Measurements from ENCODE around the gene CACNG5. TPM values are rescaled to one million over a fixed set of nuclear protein-coding genes. Genes with fewer than 3 reads are reported as not detected.

The CACNG5 gene
- total RNA-seq, 1 donor from 2014 or later, result not detected

DNA sequence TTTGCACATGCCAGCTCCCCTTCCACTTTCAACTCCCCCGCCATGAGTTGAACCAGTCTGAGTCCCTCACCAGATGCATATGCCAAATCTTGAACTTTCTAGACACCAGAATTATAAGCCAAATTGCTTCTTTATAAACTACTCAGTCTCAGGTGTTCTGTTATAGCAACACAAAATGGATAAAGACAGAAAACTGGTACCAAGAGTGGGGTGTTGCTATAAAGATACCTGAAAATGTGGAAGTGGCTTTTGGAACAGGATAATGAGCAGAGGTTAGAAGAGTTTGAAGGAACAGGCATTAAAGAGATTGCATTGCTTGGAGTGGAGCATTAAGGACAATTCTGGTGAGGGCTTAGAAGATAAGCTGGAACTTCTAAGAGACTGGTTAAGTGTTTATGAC, 17.2 kb upstream of the CACNG5 start:
- ATAC-seq (ENCODE audit: poor library complexity) (no peak), DNase-seq (no peak)
- intact Hi-C loops (cut with DNase I), result no loop called here

- intact Hi-C loops (cut with DNase I), result no loop called here
- DNase-seq (no peak), ATAC-seq (ENCODE audit: poor library complexity) (no peak)
These were observed 15.5 kb upstream of the CACNG5 start for GRCh38 chr17:66819466-66819865.

DNA sequence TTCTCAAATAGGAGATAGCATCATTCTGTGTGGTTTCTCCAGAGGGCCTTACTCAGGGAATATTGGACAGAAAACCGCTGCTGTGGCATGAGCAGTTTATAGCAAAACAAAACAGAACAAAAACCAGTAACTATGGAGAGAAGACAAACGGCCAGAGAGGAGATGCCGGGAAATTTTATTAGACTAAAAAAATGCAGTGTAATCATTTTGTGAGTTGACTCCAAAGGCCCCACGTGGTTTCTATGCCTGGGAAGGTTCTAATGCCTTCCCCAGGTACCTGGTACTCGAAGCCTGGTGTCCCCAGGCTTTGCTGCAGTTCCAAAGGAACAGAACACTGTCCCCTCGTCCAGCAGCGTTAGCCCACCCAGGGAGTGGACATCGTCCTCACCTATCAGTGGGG, 12.9 kb upstream of the CACNG5 start:
- intact Hi-C loops (cut with DNase I), result no loop called here
- DNase-seq (no peak), ATAC-seq (ENCODE audit: poor library complexity) (no peak)

DNA sequence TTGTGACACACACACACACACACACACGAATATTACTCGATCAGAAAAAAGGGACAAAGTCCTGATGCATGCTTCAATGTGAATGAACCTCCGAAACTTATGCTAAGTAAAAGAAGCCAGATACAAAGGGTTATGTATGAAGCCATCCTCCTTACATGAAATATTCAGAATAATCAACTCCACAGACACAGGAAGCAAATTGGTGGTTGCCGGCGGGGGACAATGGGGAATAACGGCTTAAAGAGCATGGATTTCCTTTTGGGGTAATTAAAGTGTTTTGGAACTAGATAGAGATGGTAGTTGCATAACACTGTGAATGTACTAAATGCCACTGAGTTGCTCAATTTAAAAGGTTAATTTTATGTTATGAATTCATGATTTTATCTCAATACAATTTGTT, 8.1 kb upstream of the CACNG5 start:
- ATAC-seq (ENCODE audit: poor library complexity) (no peak), DNase-seq (no peak)
- intact Hi-C loops (cut with DNase I), result no loop called here

DNA sequence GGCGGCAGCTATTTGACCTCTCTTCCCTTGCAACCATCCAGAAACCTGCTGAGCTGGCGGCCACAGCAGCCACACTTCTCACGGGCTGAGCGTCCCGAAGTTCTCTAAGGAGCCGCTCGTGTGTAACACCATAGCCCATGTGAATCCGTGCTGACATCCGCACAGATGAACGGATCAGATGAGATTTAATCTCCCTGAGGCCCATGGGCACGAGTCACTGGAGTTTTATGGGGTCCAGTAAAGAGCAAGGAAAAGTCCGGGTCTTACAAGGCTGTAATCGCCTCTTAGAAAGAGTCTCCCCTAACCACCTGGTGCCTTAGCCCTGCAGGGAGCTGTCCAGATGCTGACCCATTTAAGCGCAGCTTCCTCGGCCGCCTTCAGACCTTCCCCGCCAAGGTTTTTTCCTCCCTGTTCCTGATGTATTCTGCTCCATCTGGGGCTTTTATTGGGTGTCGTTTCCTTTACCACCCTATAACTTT, 5.5 kb upstream of the CACNG5 start:
- no peak for ATAC-seq (ENCODE audit: poor library complexity)
- intact Hi-C loops (cut with DNase I), result no loop called here
- DNase-seq, result no peak

GRCh38 chr17:66829883-66830282, 5.0 kb upstream of the CACNG5 start:
- DNase-seq, result no peak
- intact Hi-C loops (cut with DNase I), result no loop called here
- ATAC-seq (ENCODE audit: poor library complexity), result no peak

- intact Hi-C loops (cut with DNase I), result no loop called here
- no peak for DNase-seq
- ATAC-seq (ENCODE audit: poor library complexity), result no peak
These were observed 4.5 kb upstream of the CACNG5 start for GRCh38 chr17:66830451-66830850.

- no peak for DNase-seq
- ATAC-seq (ENCODE audit: poor library complexity), result no peak
- intact Hi-C loops (cut with DNase I), result no loop called here
These were observed 3.3 kb upstream of the CACNG5 start for GRCh38 chr17:66831383-66832210.

DNA sequence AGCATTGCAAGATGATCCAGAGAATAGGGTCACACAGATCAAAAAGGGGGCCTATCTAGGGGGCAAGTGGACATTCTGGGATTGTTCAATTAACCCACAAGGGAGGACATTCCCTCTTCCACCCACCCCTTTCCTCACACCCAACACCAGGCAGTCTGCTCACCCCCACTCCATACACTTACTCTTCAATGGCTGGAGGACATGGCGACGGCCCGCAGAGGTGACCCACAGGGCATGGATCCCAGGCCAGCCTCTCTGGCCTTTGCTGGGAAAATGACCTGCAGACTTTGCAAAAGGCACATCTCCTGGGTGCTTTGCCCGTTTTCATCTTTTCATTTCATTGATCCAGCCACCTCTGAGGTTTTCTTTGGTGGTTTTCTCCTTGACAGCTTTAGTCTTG, 1.7 kb upstream of the CACNG5 start:
- ATAC-seq (ENCODE audit: poor library complexity) (no peak), DNase-seq (no peak)
- intact Hi-C loops (cut with DNase I), result no loop called here

DNA sequence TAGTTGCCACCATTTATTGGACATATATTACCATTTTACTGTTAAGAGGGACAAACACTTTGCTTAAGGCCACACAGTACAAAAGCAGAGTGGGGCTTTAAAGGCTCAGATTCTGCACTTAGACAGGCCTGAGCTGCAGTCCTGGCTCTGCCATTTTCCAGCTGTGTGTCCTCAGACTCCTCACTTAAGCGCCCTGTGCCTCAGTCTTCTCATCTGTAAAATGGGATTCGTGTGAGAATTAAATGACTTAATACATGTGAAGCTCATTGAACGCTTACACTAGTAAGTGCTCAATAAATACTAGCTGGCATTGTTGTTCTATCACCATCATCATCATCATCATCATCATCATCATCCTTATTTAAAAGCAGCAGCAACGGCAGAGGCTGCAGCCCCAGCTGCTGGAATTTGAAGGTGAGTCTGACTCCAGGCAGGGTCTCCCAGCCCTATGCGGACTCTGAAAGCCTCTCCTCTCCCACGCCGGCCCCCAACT, 445 bp upstream of the CACNG5 start:
- intact Hi-C loops (cut with DNase I), result no loop called here
- ATAC-seq (ENCODE audit: poor library complexity), result no peak
- no peak for DNase-seq

DNA sequence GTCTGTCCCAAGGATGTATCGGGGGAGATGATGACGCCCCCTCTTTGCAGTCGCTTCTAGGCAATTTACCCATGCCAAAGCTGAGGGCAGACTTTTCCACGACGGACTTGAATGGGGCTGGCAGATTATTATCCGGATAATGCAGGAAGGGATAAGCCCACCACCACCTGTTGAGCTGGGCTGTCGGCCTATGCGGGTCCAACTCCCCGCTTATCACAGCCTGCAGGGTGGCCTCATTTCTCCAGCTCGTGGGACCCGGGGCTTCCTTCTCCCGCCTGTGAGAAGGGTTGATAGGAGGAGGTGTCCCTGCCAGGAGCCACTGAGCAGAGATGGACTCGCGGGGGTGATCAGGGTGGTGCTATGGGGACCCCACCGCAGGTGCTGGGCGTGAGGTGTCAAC, 559 bp downstream of the CACNG5 start:
- ATAC-seq (ENCODE audit: poor library complexity) (no peak), DNase-seq (no peak)
- intact Hi-C loops (cut with DNase I), result no loop called here

DNA sequence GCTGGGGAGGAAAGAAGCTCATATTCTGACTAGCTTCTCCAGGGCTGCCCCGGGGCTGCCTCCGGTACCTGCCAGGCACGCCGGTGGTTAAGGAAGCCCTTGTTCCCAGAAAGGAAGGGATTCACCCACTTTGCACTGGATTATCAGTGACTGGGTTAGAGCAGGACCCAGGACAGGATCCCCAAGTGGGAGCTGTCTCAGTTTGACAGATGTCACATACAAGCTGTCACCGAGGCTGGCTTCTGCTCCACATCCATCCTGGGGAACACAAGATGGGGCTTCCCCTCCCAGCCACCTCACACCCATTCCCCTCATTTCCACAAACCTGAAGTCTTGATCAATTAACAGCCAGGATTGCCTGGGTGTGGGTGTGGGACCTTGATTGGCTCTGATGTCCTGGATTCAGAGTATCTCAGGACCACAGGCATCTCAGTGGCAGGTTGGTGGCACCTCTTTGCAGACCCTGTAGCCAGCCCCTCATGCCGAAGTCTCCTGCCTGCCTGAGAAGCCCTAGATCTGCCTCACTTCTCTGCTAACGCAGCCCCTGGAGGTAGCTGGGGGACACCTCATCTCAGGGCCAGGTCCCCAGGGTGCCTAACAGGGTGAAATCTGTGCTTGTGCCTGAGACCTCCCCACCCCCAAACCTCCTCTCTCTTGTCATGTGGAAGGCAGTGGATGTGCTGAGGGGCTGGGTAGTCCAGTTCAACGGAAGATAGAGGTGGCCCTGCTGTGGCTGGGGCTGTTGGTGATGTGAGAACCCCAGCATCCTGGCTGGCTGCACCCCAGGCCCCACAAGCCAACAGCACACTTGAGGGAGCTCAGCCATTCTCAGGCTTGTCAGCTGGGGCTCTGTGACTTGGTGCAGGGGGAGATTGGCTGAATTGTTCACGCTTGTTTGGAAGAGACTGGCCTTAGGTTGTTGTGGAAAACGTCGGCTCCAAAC, 1.4 kb downstream of the CACNG5 start:
- DNase-seq, result no peak
- intact Hi-C loops (cut with DNase I), result no loop called here
- no peak for ATAC-seq (ENCODE audit: poor library complexity)

DNA sequence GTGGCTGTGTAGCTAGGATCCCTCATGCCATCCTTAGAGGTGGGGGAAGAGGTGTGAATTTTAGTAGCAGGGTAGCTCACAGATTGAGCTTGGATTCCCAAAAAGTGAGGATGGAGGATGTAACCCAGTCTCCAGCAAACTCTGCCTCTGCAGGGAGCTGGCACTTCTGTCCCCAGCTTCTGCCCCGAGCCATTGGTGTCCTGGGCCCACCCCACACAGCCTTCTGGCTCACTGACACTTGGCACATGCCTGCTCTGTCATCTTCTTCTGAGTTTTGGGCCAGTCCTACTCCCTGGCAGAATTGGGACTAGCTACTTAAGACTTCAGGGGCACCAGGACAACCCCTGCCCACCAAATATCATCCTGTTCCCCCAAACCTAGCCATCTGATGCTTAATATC, 2.3 kb downstream of the CACNG5 start:
- intact Hi-C loops (cut with DNase I), result no loop called here

DNA sequence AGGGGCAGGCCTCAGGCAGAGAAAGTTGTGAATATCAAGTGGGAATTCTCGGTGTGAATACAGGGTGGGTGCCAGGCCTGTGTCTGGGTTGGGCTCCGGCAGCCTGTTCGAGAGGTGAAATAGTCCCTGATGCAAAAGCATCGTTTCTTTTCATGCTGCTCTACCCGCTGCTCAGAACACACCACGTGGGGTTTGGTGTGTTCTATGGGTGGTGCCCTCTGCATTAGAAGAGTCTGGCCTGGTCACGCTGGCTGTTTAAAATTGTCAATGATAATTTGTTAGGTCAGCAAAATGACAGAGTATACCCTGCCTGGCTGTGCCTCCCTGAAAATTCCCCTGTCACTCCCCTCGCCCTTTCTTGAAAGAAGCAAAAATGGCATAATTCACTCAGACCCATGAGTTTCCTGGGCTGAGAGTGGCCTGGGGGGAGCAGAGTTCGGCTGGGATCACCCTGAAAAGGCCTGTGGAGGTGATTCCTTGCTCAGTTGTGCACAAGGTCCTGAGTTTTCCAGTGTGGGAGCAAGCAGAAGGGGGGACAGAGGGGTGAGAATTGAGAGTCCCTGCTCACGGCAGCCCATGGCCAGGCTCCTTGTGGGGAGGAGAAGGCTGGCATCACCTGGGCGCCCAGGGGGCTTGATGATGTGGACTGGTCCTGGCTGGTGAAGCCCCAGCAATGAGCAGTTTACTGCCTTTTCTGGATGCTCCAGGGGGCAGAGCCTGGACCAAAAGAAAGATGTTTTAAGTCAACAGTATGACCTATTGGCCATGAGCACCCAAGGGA, 3.2 kb downstream of the CACNG5 start:
- intact Hi-C loops (cut with DNase I), result no loop called here
- DNase-seq (no peak), ATAC-seq (ENCODE audit: poor library complexity) (no peak)

More for the DNA sequence above, 2.3 kb downstream of the CACNG5 start:
- DNase-seq (no peak), ATAC-seq (ENCODE audit: poor library complexity) (no peak)

DNA sequence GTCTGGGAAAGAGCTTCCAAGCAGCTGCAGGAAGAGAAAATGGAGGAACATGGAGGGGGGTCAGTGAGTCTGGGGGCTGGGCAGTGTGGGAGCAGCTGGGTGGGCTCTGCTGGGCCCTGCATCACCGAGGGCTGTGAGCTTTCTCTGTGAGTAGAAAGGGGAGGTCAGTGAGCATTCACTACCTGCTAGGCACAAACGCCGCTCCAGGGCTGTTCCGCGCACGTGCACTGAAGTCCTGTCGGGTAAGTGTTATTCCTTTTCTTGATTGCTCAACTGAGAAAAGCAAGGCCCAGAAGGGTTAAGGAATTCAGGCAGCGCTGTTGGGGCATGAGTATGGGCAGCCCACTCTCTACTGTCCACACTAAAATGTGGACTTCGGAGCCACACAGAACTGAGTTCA, 4.7 kb downstream of the CACNG5 start:
- intact Hi-C loops (cut with DNase I), result no loop called here
- DNase-seq (no peak), ATAC-seq (ENCODE audit: poor library complexity) (no peak)

GRCh38 chr17:66840061-66840460, 5.1 kb downstream of the CACNG5 start:
- ATAC-seq (ENCODE audit: poor library complexity) (no peak), DNase-seq (no peak)
- intact Hi-C loops (cut with DNase I), result no loop called here

- intact Hi-C loops (cut with DNase I), result no loop called here
- ATAC-seq (ENCODE audit: poor library complexity), result no peak
- DNase-seq, result no peak
These were observed 6.4 kb downstream of the CACNG5 start for GRCh38 chr17:66841328-66841727.

DNA sequence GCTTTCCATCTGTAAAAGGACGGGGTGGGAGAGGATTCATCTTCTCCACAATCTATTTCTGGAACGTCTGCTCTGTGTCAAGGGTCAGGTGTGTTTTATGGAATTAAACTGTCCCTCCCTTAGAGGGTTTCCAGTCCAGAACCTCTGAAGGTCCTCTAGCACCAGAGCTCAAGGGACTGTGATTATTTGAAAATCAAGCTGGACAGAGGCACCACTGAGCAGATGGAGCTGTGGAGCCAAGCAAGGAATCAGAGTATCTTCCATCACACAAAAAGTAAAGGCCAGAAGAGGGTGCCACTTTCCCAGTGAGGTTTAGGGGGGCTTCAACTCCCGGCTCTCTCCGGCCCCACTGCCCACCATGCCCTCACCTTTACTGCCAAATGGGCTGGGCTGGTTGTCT, 6.8 kb downstream of the CACNG5 start:
- no peak for DNase-seq
- intact Hi-C loops (cut with DNase I), result no loop called here
- no peak for ATAC-seq (ENCODE audit: poor library complexity)

DNA sequence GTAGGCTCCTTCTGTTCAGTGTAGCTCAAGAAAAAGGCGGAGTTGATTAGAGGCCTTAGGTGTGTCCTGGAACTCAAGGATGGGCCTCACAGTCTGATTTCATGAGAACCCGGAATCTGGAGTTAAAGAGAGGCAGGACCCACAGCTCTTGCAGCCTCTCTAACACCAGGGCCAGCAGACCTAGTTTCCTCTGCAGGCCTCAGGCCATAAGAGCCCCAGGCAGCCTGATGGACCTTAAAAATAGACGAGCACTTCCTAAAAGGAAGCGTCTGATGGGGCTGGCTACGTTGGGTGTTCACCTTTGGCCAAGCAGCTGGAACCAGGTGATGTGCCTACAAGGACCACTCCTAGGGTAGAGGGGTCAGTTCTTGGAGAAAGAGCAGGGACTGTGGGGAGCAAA, 7.6 kb downstream of the CACNG5 start:
- ATAC-seq (ENCODE audit: poor library complexity) (no peak), DNase-seq (no peak)
- intact Hi-C loops (cut with DNase I), result no loop called here
